Measurements from ENCODE around the gene VARS1. TPM values are rescaled to one million over a fixed set of nuclear protein-coding genes. Genes with fewer than 3 reads are reported as not detected.

Gene VARS1
- total RNA-seq, 2 experiments from 2014 or later = 51.2 to 137 TPM

GRCh38 chr6:31777667-31778050 is 17.9 kb downstream of the VARS1 start:
- ChIA-PET POLR2A (no interaction called here), CTCF (ENCODE audit: unreplicated experiment) (no interaction called here)
- H3K9me2 ChIP-seq (ENCODE audit: insufficient read depth, low read length) = no peaks in the 10 kb centered on the region
- no peaks in the 10 kb centered on the region; the same call in 1 of the 2 replicates for H4K20me1 ChIP-seq (ENCODE audit: insufficient read depth, low read length)
- no peak for TF ChIP-seq CTCF (conservative IDR thresholded peaks at IDR 0.05; ENCODE audit: low read length)
- TF ChIP-seq EZH2phosphoT487 (IDR thresholded peaks at IDR 0.05; ENCODE audit: borderline replicate concordance, low read depth, low read length) = no peak
- intact Hi-C loops (cut with micrococcal nuclease; ENCODE audit: unreplicated experiment) = no loop called here
- DNase-seq (ENCODE audit: low spot score) = no peak
- no peak overlapping the region for H3K4me3 ChIP-seq (ENCODE audit: low read depth, low read length, poor library complexity, severe bottlenecking)
- no peaks in the 10 kb centered on the region for H3K79me2 ChIP-seq (ENCODE audit: insufficient read depth, low read depth, low read length)
- no peak overlapping the region for H2AFZ ChIP-seq (ENCODE audit: low read length)
- H3K9me3 ChIP-seq (ENCODE audit: low read length) = no peaks in the 10 kb centered on the region
- no peaks in the 10 kb centered on the region for H3K4me1 ChIP-seq (ENCODE audit: insufficient read depth, low read length, poor library complexity, severe bottlenecking)
- H3K36me3 ChIP-seq (ENCODE audit: insufficient read depth, low read length) = peaks cover 51% of the 10 kb centered on the region
- no TSS peak for BruUV-seq (replicated peaks)
- H3K27ac ChIP-seq (ENCODE audit: low read depth, low read length, poor library complexity, severe bottlenecking) = no peak overlapping the region
- H3K4me2 ChIP-seq (ENCODE audit: low read length) = no peak overlapping the region

GRCh38 chr6:31776989-31777666 is 18.4 kb downstream of the VARS1 start, which contains the start of gene VWA7:
TSS of gene VWA7 (minus strand) at chr6:31777328. CDS start at chr6:31776779, 549 bp downstream.
- no peaks in the 10 kb centered on the region for H3K4me1 ChIP-seq (ENCODE audit: insufficient read depth, low read length, poor library complexity, severe bottlenecking)
- no peak within 1 kb of the TSS for H3K27ac ChIP-seq (ENCODE audit: low read depth, low read length, poor library complexity, severe bottlenecking)
- TF ChIP-seq EZH2phosphoT487 (IDR thresholded peaks at IDR 0.05; ENCODE audit: borderline replicate concordance, low read depth, low read length) (no peak), CTCF (conservative IDR thresholded peaks at IDR 0.05; ENCODE audit: low read length) (no peak)
- no peak for DNase-seq (ENCODE audit: low spot score)
- no peak within 1 kb of the TSS for H2AFZ ChIP-seq (ENCODE audit: low read length)
- no peak within 1 kb of the TSS for H3K4me2 ChIP-seq (ENCODE audit: low read length)
- no peak within 1 kb of the TSS for H3K4me3 ChIP-seq (ENCODE audit: low read depth, low read length, poor library complexity, severe bottlenecking)
- H4K20me1 ChIP-seq (ENCODE audit: insufficient read depth, low read length) = no peaks in the 10 kb centered on the region; the same call in 1 of the 2 replicates
- no peaks in the 10 kb centered on the region for H3K79me2 ChIP-seq (ENCODE audit: insufficient read depth, low read depth, low read length)
- peaks cover 46% of the 10 kb centered on the region for H3K36me3 ChIP-seq (ENCODE audit: insufficient read depth, low read length)
- H3K9me3 ChIP-seq (ENCODE audit: low read length) = no peaks in the 10 kb centered on the region
- intact Hi-C loops (cut with micrococcal nuclease; ENCODE audit: unreplicated experiment) = no loop called here
- H3K9me2 ChIP-seq (ENCODE audit: insufficient read depth, low read length) = no peaks in the 10 kb centered on the region
- CTCF ChIA-PET (ENCODE audit: unreplicated experiment) = no interaction called here
- no TSS peak for BruUV-seq (replicated peaks)
- POLR2A ChIA-PET = no interaction called here

GRCh38 chr6:31776485-31776988 is 19.0 kb downstream of the VARS1 start:
- Histone ChIP-seq H3K79me2 (ENCODE audit: insufficient read depth, low read depth, low read length) (no peaks in the 10 kb centered on the region), H3K4me3 (ENCODE audit: low read depth, low read length, poor library complexity, severe bottlenecking) (no peak overlapping the region), H4K20me1 (ENCODE audit: insufficient read depth, low read length) (no peaks in the 10 kb centered on the region; the same call in 1 of the 2 replicates), H3K27ac (ENCODE audit: low read depth, low read length, poor library complexity, severe bottlenecking) (no peak overlapping the region), H3K36me3 (ENCODE audit: insufficient read depth, low read length) (peaks cover 40% of the 10 kb centered on the region), H3K4me1 (ENCODE audit: insufficient read depth, low read length, poor library complexity, severe bottlenecking) (no peaks in the 10 kb centered on the region), H3K4me2 (ENCODE audit: low read length) (no peak overlapping the region), H3K9me3 (ENCODE audit: low read length) (no peaks in the 10 kb centered on the region), H2AFZ (ENCODE audit: low read length) (no peak overlapping the region), H3K9me2 (ENCODE audit: insufficient read depth, low read length) (no peaks in the 10 kb centered on the region)
- ChIA-PET POLR2A (no interaction called here), CTCF (ENCODE audit: unreplicated experiment) (no interaction called here)
- BruUV-seq (replicated peaks) = no TSS peak
- intact Hi-C loops (cut with micrococcal nuclease; ENCODE audit: unreplicated experiment) = no loop called here
- TF ChIP-seq EZH2phosphoT487 (IDR thresholded peaks at IDR 0.05; ENCODE audit: borderline replicate concordance, low read depth, low read length) (no peak), CTCF (conservative IDR thresholded peaks at IDR 0.05; ENCODE audit: low read length) (no peak)
- DNase-seq (ENCODE audit: low spot score) = no peak

Data from OCI-LY7 (cell line).